ENCODE measurements around the gene NOP10.
A peak's percentile ranks its signal among the peaks of the same experiment; 100 is the strongest.
"Not testable (repeated sequence)": the region's sequence is repeated elsewhere in the genome, so short reads cannot be mapped to it uniquely, and the experiment has no call there.

NOP10 gene

GRCh38 chr15:34342737-34343575 is at the start of gene NOP10, which contains the start of gene NUTM1:
Gene NOP10, minus strand, starts transcription at chr15:34343136. Its CDS starts 63 bp downstream, at chr15:34343073.
Gene NUTM1, plus strand, starts transcription at chr15:34343315. Its CDS starts 382 bp downstream, at chr15:34343697.
- peak within 1 kb of the TSS; percentile 100 for H3K4me3 ChIP-seq (ENCODE audit: low read depth, low read length)
- TF ChIP-seq MAX (IDR thresholded peaks at IDR 0.05; ENCODE audit: low read depth, low read length) (peak; percentile 98), MYC (IDR thresholded peaks at IDR 0.05; ENCODE audit: low read depth, low read length) (peak; percentile 98), POLR2A (IDR thresholded peaks at IDR 0.05; ENCODE audit: extremely low read depth, insufficient read length) (peak; percentile 91), CTCF (IDR thresholded peaks at IDR 0.05; ENCODE audit: low read depth, low read length) (peak; percentile 75)
- peak; percentile 95 for DNase-seq (ENCODE audit: low read depth)

- not testable (repeated sequence) for H3K4me3 ChIP-seq (ENCODE audit: low read depth, low read length); DNase-seq (ENCODE audit: low read depth)
Measured at GRCh38 chr15:34389594-34390086, 46.7 kb upstream of the NOP10 start.

GRCh38 chr15:34381829-34382521 is 39.0 kb upstream of the NOP10 start:
- DNase-seq (ENCODE audit: low read depth); H3K4me3 ChIP-seq (ENCODE audit: low read depth, low read length): not testable (repeated sequence)

- H3K4me3 ChIP-seq (ENCODE audit: low read depth, low read length); DNase-seq (ENCODE audit: low read depth): not testable (repeated sequence)
Measured at GRCh38 chr15:34380491-34380890, 37.6 kb upstream of the NOP10 start.

GRCh38 chr15:34376856-34377255 is 33.9 kb upstream of the NOP10 start:
- TF ChIP-seq CTCF (IDR thresholded peaks at IDR 0.05; ENCODE audit: low read depth, low read length) (no peak), MAX (IDR thresholded peaks at IDR 0.05; ENCODE audit: low read depth, low read length) (no peak), MYC (IDR thresholded peaks at IDR 0.05; ENCODE audit: low read depth, low read length) (no peak), POLR2A (IDR thresholded peaks at IDR 0.05; ENCODE audit: extremely low read depth, insufficient read length) (no peak)
- H3K4me3 ChIP-seq (ENCODE audit: low read depth, low read length), result no peak overlapping the region
- DNase-seq (ENCODE audit: low read depth), result no peak

GRCh38 chr15:34375541-34375940 is 32.6 kb upstream of the NOP10 start:
- DNase-seq (ENCODE audit: low read depth); H3K4me3 ChIP-seq (ENCODE audit: low read depth, low read length): not testable (repeated sequence)

GRCh38 chr15:34374816-34375215 is 31.9 kb upstream of the NOP10 start:
- DNase-seq (ENCODE audit: low read depth), result no peak
- H3K4me3 ChIP-seq (ENCODE audit: low read depth, low read length), result no peak overlapping the region
- TF ChIP-seq MAX (IDR thresholded peaks at IDR 0.05; ENCODE audit: low read depth, low read length) (no peak), CTCF (IDR thresholded peaks at IDR 0.05; ENCODE audit: low read depth, low read length) (no peak), MYC (IDR thresholded peaks at IDR 0.05; ENCODE audit: low read depth, low read length) (no peak), POLR2A (IDR thresholded peaks at IDR 0.05; ENCODE audit: extremely low read depth, insufficient read length) (no peak)

- TF ChIP-seq POLR2A (IDR thresholded peaks at IDR 0.05; ENCODE audit: extremely low read depth, insufficient read length), result no peak
- no peak for TF ChIP-seq CTCF (IDR thresholded peaks at IDR 0.05; ENCODE audit: low read depth, low read length)
- no peak for TF ChIP-seq MYC (IDR thresholded peaks at IDR 0.05; ENCODE audit: low read depth, low read length)
- TF ChIP-seq MAX (IDR thresholded peaks at IDR 0.05; ENCODE audit: low read depth, low read length), result no peak
- no peak for DNase-seq (ENCODE audit: low read depth)
- H3K4me3 ChIP-seq (ENCODE audit: low read depth, low read length), result no peak overlapping the region
Measured at GRCh38 chr15:34373951-34374350, 31.0 kb upstream of the NOP10 start.
